ENCODE results near the gene EHD2.
"Not testable (repeated sequence)": the region's sequence is repeated elsewhere in the genome, so short reads cannot be mapped to it uniquely, and the experiment has no call there.

EHD2 gene, protein sequence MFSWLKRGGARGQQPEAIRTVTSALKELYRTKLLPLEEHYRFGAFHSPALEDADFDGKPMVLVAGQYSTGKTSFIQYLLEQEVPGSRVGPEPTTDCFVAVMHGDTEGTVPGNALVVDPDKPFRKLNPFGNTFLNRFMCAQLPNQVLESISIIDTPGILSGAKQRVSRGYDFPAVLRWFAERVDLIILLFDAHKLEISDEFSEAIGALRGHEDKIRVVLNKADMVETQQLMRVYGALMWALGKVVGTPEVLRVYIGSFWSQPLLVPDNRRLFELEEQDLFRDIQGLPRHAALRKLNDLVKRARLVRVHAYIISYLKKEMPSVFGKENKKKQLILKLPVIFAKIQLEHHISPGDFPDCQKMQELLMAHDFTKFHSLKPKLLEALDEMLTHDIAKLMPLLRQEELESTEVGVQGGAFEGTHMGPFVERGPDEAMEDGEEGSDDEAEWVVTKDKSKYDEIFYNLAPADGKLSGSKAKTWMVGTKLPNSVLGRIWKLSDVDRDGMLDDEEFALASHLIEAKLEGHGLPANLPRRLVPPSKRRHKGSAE

GRCh38 chr19:47713046-47714021 lies at the start of gene EHD2:
EHD2 (plus strand) TSS chr19:47713422; CDS start chr19:47716613, 3,191 bp downstream.
- DNase-seq (ENCODE audit: low spot score) (peak; percentile 82), FAIRE-seq (no peak)

- DNase-seq (ENCODE audit: low spot score), result no peak
- FAIRE-seq, result no peak
Measured at GRCh38 chr19:47663435-47663910, 49.7 kb upstream of the EHD2 start.

GRCh38 chr19:47663911-47664771 lies 49.1 kb upstream of the EHD2 start:
- no peak for FAIRE-seq

GRCh38 chr19:47668556-47668955 lies 44.7 kb upstream of the EHD2 start:
- FAIRE-seq; DNase-seq (ENCODE audit: low spot score): not testable (repeated sequence)

More at GRCh38 chr19:47663911-47664771, 49.1 kb upstream of the EHD2 start:
- peak; percentile 70 for DNase-seq (ENCODE audit: low spot score)

- FAIRE-seq, result no peak
- DNase-seq (ENCODE audit: low spot score), result no peak
Measured at GRCh38 chr19:47670736-47671135, 42.5 kb upstream of the EHD2 start.

GRCh38 chr19:47671499-47671898 lies 41.7 kb upstream of the EHD2 start:
- peak; percentile 40 for FAIRE-seq
- DNase-seq (ENCODE audit: low spot score), result no peak

DNA sequence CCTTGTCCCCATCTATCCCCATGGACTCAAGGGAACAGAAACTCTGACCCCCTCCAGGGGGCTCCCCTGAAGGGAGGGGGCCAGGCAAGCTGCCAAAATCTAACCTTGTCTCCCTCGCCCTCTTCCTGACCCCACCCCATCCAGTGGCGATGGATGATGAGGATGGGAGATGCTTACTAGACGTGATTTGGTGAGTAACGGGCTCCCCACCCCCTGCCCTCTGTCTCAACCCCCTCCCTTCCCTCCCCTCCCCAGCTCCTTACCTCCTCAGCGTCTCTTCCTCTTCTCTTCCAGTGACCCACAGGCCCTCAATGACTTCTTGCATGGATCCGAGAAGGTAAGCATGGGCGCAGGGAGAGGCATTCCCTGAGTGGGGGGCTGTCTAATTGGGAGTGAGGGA lies 39.8 kb upstream of the EHD2 start:
- DNase-seq (ENCODE audit: low spot score) (no peak), FAIRE-seq (no peak)

DNA sequence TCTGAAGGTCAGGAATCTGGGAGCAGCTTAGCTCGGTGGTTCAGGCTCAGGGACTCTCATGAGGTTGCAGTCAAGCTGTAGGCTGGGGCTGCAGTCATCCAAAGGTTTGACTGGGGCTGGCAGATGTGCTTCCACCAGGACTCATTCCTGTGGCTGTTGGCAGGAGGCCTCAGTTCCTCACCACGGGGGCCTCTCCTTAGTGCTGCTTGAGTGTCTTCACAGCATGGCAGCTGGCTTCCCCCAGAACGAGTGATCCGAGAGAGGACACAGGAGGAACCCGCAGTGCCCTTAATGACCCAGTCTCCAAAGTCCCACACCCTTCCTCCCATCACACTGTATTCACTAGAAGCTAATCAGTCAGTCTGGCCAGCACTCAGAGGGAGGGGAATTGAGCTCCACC lies 38.7 kb upstream of the EHD2 start:
- FAIRE-seq (no peak), DNase-seq (ENCODE audit: low spot score) (no peak)

GRCh38 chr19:47675271-47675670 lies 38.0 kb upstream of the EHD2 start:
- DNase-seq (ENCODE audit: low spot score) (no peak), FAIRE-seq (no peak)

DNA sequence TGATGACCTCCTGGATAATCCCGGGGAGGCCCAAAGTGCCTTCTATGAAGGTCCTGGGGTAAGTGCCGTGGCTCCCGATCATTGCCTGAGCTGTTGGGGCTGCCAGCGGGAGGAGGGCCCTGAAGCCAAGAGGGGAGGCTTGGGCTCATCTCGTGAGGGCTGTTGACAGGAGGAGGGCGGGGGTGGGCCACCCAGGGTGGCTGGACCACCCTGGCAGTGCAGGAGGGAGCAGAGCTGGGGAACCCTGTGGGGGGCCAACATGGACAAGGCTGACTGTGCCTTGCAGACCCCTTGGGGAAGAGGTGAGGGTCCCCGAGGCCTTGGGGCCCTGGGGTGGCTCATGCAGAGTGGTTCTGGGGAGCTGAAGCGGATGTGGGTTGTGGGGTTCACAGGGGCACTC lies 37.4 kb upstream of the EHD2 start:
- DNase-seq (ENCODE audit: low spot score) (no peak), FAIRE-seq (no peak)

DNA sequence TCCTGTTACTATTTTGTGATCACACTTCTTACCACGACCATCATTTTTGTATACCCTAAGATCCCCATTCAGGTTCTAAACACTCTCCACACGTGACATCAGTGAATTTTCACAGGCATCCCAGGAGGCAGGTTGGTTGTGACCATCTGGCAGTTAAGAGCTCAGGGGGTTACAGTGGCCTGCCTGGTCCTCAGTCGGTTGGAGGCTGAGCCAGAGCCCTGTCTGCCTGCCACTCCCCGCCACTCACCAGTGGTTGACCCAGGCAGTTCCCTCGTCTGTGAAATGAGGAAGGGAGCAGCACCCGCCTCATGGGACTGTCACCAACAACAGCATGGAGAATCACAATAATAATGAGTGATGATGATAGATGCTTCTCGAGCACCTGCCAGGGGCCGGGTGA lies 36.4 kb upstream of the EHD2 start:
- DNase-seq (ENCODE audit: low spot score), result no peak
- no peak for FAIRE-seq

GRCh38 chr19:47679251-47679900 lies 33.8 kb upstream of the EHD2 start:
- DNase-seq (ENCODE audit: low spot score) (no peak), FAIRE-seq (no peak)

DNA sequence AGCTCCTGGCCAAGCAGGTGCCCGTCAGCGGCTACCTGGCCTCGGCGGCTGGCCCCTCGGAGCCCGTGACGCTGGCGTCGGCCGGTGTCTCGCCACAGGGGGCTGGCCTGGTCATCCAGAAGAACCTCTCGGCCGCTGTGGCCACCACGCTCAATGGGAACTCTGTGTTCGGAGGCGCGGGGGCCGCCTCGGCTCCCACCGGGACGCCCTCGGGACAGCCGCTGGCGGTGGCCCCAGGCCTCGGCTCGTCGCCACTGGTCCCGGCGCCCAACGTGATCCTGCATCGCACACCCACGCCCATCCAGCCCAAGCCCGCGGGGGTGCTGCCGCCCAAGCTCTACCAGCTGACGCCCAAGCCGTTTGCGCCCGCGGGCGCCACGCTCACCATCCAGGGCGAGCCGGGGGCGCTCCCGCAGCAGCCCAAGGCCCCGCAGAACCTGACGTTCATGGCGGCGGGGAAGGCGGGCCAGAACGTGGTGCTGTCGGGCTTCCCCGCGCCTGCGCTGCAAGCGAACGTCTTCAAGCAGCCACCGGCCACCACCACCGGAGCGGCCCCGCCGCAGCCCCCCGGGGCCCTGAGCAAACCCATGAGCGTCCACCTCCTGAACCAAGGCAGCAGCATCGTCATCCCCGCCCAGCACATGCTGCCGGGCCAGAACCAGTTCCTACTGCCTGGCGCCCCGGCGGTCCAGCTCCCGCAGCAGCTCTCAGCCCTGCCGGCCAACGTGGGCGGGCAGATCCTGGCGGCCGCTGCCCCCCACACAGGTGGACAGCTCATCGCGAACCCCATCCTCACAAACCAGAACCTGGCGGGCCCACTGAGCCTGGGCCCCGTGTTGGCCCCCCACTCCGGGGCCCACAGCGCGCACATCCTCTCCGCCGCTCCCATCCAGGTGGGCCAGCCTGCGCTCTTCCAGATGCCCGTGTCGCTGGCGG lies 33.0 kb upstream of the EHD2 start:
- DNase-seq (ENCODE audit: low spot score), result no peak
- no peak for FAIRE-seq

DNA sequence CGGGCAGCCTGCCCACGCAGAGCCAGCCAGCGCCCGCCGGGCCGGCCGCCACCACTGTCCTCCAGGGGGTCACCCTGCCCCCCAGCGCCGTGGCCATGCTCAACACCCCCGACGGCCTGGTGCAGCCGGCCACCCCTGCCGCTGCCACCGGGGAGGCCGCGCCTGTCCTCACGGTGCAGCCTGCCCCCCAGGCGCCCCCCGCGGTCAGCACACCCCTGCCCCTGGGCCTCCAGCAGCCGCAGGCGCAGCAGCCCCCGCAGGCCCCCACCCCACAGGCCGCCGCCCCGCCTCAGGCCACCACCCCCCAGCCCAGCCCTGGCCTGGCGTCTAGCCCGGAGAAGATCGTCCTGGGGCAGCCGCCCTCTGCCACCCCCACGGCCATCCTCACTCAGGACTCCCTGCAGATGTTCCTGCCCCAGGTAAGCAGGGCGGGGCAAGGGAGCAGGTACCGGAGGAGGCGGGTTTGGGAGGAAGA lies 32.3 kb upstream of the EHD2 start:
- FAIRE-seq, result no peak

DNA sequence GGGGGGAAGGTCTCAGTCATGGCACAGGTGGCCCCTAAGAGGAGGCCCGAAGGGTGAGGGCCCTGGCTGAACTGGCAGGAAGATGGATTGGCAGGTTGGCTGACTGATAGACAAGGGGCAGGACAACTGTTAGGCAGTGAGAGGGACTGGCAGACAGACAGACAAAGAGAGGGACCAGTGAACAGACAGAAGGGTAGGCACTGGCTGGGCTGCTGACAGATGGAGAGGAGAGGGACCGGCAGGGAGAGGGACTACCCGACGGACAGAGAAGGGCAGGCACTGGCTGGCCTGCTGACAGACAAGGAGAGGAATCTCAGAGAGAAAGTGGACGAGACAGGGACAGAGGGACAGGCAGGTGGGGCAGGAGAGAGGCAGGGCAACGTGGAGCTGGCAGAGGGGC lies 31.8 kb upstream of the EHD2 start:
- no peak for DNase-seq (ENCODE audit: low spot score)
- FAIRE-seq, result no peak

More for the DNA sequence above, 32.3 kb upstream of the EHD2 start:
- no peak for DNase-seq (ENCODE audit: low spot score)

- FAIRE-seq (no peak), DNase-seq (ENCODE audit: low spot score) (no peak)
Measured at GRCh38 chr19:47681936-47682335, 31.3 kb upstream of the EHD2 start.

- FAIRE-seq, result no peak
- no peak for DNase-seq (ENCODE audit: low spot score)
Measured at GRCh38 chr19:47682939-47683338, 30.3 kb upstream of the EHD2 start.

DNA sequence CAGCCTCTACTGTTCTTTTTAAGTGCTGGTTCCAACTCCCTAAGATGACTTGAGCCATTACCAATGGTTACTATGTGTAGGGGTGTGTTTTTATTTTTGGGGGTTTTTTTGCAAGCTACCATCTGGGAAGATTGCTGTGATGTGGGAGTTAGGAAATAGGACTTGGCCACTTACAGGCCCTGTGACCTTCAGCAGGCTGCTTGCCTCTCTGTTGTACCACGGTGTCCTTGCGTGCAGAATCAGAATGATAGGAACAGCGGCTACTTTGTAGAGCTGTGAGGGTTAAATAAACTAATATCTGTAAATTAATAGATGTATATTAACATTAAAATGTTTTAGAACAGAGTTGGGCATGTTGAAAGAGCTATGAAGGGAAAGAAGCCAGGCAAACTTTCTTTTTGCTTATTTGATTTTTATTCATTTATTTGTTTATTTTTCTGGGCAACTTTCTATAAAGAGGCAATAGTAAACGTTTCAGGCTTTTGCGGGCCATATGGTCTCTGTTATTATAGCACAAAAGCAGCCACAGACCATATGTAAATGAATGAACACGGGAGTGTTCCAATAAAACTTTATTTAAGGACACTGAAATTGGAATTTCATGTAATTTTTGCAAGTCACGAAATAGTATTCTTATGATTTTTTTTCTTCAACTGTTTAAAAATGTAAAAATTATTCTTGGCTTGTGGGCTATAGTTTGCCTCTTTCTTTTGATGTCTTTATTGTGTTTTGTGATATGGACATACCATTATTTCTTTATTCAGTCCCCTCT lies 26.4 kb upstream of the EHD2 start:
- FAIRE-seq (no peak), DNase-seq (ENCODE audit: low spot score) (no peak)

Data from urothelium cell line (cell line).